GM18868 (cell line): ENCODE data around the gene VOPP1.

ENCODE experiments used
- ATAC-seq: cut with Tn5 transposase; IDR thresholded peaks from one replicate; pipeline ENCODE4 v1.9.1; 2021; ENCODE audit warnings: mild to moderate bottlenecking, moderate library complexity; ENCODE audit not compliant: unreplicated experiment

Gene VOPP1

DNA sequence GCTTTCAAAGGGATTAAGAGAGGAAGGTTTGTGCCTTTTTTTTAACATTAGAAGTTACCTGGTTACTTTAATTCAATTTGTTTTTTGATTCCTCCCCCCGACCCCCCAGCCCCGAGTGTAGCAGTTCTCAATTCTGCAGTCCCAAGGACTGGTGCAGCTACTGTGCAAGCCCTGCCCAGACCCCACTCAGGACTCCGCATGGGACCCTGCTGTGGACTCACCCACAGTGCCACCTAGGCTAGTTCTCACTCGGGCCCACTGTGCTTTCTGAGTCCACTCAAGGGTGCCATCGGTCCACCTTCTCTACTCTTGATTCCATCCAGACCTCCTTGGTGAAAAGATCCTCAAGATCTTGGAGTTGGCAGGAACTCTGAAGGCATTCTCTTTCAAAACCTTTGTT, 77.4 kb downstream of the VOPP1 start:
- no peak for ATAC-seq

DNA sequence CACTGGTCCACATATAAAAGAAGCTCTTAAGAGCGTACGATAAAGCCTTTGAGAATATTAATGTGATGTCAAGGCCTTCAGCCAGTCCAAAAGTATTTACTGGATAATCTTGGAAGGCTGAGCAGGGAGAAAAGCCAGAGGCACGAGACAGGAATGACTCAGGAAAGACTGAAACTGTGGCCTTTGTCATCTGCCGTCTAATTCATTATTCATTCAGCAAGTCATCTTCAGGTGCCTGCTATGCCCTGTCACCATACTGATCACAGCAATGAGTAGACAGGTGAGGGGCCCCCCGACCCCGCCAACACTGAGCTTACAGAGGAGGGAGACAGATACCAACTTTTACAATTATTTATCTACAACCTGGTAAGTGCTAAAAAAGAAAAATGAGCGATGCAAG, 78.9 kb downstream of the VOPP1 start:
- no peak for ATAC-seq

DNA sequence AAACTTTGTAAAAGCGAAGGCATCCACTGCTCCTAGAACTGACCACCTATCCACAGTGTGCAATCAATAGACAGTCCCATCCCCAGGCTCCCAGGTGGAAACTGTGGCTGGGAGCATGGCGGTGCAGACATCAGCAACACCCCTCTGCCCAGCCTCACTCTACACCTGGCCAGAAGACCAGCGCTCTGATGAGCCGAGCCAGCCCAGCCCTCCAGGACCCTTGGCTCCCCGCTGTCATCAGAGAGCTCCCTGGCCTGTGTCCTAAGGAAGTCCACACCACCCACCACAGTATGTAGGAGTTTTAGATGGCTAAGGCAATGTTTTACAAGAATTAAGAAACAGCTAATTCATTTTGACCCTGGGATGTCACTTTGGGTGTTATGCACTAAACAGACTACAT, 81.0 kb downstream of the VOPP1 start:
- no peak for ATAC-seq

DNA sequence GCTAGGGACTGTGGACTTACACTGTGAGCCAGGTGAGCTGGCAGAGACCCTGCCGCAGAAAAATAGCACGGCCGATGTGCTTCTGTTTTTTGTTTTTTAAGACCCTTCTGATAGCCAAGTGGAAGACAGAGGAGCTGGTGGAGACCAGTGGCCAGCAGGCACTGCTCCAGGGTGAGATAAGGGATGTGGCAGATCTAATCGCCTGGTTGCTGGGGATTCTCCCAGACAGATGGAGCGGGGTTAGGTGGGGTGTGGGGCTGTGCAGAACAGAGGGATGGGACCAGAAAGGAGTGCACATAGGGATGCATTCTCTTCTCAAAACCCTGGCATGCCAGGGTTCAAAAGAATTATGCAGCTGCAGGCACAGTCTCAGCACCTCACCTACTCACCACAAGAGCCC, 82.2 kb downstream of the VOPP1 start:
- ATAC-seq: no peak

DNA sequence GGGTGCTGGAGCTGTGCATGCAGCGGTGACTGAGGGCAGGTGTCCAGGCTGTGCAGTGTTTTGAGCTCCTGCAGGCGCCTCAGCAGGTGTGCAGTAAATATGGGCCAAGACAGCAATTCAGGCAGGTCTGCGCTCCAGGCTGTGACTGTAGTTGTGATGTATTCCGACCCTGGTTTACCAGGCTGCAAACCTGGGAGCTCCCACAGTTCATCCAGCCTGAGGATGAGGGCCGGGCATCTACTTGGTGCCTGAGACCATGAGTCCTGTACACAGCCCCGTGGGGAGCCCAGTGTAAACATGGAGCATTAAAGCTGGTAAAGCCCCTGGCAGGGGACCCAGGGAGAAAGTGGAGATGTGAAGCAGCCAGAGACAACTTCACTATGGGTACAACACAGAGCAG, 82.8 kb downstream of the VOPP1 start:
- no peak for ATAC-seq

DNA sequence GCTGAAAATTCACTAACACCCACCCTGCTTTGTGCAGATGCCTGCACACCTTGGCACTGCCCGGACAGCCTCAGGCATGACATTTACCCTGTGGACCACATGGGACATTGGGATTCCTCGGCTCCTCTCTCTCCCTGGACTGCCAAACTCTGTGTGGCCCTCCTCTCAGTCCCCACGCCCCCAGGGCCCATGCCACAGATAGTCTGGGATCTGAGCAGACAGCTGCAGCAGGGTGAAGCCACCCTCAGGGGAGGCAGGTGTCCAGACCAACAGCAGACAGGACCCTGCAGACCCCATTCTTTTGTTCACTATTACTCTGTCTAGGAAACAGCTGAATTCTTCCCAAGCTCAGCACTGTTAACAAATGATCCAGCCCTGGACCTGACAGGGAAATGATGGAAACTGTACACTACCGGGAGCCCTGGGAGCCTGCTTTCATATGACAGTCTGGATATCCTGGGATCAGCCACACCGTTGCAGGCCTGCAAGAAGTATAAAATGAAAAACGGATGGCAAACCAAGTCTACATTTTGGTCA, 83.4 kb downstream of the VOPP1 start:
- no peak for ATAC-seq

DNA sequence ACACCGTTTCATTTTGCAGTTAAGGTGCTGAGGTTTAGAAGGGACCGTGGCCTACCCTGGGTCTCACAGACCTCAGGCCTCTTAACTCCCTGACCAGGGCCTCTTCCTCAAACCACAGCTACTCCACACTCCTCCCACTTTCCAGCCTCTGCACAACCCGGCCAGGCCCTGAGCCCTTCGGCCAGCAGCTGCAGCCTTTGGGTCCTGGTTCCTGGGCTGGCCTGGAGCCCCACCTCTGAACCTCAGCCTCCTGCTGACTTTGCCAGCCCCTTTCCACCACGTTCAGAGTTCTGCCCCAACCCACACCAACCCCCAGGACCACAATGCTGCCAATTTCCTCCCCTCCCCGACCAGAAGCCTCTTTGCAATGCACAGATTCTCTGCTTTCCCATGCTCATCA, 84.1 kb downstream of the VOPP1 start:
- no peak for ATAC-seq

DNA sequence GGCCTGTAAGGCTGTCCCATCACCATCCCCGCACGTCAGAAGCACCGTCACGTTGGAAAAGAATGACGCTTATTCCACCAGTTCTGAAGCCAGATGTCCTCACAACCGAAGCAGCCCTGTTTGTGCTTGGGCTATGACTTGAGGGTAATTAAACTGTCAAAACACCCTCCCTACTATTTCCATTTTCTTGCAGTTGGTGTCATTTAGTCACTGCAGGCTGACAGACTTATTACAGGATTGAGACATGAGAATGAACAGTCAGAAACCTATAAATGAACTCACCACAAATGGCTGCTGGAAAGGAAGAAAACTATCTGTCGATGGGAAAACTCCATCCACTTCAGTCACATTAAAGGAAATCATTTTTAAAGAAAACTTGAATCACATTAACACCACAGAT, 85.3 kb downstream of the VOPP1 start:
- no peak for ATAC-seq

DNA sequence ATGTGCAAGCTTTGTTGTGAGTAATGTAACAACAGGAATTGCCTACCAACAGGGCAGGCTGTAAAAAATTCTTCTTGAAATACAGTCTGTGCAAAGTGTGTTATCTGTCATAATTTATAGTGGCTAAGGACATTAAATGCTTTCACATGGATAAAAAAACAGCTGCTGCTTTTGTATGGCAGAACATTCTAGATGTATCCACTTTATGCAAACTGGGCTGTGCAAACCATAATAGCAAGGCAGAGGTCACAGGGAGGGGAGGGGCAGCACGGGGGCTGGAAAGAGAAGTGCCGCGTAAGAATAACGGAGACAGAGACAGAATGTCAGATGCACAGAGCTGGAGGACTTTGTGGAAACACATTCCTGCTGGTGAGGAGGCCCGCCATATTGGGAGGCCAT, 86.1 kb downstream of the VOPP1 start:
- no peak for ATAC-seq

DNA sequence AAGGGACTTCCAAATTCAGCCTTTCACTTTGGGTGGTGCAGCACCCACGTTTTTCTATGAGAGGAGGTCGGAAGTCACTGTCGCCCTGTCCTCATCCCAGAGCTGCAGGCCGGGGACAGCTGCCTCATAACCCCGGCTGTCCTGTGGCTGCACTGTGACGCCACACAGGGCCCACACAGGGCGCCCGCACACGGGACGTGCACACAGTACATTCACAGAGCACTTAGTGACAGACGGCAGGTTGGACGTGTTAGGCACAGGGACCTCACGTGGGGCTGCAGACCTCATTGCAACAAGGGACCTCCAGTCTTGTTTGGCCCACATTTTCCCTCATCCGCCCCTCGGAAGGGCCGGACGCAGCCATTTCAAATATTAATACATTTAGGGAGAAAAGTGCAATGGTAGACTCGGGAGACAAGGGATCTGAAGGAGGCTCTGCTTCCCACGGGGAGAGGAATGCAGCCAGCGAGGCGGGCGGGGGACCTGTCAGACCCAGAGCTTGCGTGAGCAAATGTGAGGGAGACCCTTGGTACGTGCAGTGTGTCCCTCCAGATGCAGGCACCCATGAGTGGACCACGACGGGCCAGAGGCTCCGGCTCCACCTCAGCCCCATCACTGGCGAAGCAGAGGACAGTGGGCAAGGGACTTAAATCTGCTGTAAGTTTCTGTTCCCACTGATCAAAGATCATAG, 86.7 kb downstream of the VOPP1 start:
- ATAC-seq: no peak

DNA sequence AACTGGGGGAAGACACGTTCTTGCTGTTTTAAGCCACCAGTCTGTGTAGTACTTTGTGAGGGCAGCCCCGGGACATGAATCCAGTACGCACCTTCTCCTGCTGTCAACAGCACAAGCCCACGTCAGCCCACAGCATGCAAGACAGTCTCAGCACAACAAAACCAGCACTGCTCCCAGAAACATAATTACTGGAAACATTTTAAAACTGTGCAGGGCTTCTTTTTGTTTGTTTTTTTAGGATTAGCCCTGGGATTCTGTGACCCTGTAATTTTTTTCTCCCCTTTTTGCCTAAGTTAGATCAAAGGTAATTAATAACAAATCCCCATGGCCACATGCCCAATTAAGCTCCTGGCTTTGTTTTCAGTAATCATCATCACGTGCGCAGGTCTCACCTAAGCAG, 87.5 kb downstream of the VOPP1 start:
- no peak for ATAC-seq

DNA sequence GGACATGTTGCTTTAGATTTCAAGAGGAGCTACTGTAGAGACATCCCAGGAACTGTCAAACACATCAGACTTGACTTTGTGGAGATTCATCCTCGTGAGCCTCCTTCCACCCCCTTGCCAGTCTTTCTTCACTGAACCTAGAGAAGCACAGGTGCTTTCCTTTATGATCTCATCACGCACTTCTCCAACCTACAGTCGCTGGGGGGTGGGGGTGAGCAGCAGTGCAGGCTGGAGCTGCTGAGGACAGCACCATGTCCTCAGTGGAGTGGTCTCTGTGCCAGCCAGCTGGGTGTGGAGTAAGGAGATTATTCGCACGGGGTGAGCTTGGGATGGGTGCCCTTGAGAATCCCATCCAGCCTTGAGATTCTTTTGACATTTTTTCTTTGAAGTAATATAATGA, 88.1 kb downstream of the VOPP1 start:
- ATAC-seq: no peak

DNA sequence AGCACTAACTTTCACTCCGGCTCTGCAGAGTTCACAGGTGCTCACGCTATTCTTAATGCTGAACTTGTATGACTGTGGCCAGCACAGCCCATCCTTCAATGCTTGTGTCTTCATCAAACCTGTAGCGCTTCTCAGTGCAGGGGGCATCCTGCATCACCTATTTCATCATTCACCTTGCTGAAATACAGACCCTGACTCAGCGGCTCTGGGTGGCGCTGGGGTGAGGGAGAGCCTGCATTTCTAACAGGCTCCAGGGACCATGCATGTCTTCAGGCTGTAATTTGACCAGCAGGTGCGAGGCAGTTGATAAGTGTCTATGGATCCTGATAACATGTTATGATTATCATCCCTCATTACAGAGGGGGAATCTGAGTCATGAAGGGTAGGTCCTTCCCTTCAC, 89.3 kb downstream of the VOPP1 start:
- no peak for ATAC-seq

DNA sequence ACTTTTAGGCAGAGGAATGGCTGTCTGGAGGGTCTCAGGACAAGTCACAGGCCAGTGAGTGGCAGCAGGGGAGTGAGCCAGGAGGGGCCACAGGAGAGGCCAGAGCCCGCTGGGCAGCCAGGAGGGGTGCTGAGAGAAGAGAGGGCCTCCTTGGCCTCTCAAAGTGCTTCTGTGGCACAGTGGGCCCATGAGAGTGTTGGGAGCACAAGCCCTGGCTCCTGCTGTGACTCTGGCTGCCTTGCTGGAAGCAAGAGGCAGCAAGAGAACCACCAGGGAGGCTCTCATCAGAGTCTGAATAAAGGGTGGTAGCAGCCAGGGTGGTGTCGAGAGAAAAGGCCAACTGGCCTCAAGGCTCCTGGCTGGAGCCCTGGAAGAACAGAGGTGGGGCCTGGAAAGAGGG, 91.1 kb downstream of the VOPP1 start:
- ATAC-seq: no peak

DNA sequence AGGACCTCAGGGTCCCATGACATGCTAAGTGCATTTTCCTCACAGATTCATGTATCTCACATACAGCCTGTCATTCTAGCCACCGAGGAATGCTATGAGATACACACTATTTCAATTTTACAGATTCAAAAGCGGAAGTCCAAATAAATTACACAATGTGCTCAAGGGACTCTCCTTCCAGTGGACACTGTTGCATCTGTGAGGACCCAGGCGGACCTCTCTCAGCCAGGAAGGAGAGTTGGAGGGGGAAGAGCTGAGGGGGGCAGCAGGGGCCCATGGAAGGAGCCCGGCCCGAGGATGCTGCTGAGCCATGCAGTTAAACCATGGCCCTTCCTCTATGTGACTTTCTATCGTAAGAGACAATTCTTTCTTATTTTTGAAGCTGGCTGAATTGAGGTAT, 93.6 kb downstream of the VOPP1 start:
- ATAC-seq: no peak

DNA sequence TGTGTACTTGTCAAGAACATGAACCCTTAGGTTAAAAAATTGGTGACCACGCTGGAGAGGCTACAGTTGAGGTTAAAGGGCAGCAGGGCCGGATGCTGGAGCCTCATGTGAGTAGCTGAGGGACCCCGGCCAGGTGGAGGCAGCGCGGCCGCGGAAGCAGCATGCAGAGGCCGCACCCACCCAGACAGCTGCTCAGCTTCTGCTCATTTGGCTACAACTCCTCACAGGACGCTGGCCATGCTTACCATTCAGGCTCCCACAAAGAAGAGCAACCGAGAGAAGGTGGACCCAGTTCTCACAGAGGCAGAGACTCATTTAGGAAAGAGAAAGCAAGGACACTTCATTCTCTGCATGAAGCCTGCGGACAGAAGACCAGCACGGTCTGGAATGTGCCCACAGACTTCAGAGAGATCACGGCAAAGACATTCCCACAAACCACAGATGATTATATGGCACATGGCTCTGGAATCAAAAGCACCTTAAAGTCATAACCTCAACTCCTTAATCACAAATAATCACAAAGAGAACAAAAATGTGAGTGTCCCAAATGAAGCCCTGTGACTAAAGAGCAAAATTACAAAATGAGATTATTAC, 94.4 kb downstream of the VOPP1 start:
- ATAC-seq: no peak

DNA sequence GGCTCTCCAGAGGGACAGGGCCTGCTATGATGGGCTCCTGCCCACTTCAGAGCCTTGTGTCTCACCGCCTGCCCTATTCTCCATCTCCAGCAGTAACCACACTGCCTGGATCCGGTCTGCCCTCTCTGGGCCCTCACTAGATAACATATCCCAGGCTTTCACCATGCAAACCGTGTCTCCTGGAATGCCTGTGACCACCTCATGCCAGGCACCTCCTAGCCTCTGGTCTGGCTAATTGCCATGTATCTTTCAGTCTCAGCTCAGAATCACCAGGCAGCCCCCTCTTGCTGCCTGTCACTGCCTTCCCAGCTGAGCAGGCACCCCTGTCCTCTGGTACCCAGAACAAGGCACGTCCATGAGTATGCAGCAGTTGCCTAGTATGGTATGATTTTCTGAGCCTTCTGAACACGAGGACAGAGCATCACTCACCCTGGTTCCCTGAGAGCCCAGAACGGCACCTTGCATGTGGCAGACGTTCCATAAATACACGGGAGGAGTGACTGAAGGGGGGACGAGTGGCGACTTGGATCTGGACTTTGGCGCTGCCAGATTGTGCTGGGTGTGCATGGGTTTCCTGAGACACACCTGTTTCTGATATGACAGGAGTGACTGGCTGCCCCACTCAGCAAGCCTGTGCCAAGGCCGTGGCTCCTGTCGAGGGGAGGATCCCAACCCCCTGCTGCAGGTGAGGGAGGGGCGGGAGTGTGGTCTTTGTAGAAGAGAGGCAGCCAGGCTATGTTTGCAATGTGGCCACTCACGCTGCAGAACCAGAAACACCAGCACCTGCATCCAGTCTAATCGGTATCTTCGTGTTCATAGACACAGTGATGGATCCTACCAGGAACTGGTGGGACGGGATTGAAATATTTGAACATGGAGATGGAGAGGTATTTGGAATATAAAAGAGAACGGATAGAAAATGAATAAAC, 95.2 kb downstream of the VOPP1 start:
- no peak for ATAC-seq

DNA sequence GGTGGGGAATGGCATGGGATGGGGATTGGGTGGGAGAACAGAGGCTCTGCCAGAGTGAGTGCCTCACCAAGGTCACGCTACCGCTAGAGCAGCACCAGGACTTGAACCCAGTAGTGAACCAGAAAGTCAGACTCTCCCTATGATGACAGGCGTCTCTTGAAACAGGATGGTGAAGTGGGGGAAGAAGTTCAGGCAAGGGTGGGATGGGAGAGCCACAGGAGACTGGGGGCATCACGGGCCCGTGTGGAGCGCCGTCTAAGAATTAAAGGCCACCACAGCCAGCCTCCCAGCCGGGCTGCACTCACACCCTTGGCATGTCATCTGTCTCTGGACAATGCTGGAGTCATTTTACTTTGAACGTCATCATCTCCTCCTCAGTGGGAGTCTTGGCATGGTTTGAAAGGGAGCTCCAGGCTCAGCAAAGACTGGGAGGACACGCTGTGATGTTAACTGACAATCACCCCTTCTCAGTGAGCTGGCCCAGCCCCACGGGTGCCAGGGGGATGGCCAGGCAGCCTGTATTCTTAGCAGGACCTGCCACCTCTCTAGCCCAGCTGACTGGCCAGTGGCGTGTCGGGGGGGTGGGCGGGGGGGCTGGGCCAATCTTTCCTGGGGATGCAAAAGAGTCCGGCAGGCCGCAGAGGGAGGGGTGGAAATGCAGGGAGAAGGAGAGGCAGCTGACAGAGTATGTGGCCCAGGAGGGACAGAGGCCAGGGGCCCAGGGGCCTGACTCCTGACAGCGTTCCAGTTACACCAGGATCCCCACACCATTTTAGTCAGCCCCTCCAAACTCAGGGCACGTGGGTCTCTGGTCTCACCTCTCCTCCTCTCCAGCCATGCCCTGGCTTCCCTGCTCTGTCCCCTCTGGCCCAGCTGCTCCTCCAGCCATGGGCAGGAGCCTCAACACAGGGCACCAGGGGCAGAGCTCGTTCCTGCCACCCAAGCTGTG, 96.2 kb downstream of the VOPP1 start:
- no peak for ATAC-seq

DNA sequence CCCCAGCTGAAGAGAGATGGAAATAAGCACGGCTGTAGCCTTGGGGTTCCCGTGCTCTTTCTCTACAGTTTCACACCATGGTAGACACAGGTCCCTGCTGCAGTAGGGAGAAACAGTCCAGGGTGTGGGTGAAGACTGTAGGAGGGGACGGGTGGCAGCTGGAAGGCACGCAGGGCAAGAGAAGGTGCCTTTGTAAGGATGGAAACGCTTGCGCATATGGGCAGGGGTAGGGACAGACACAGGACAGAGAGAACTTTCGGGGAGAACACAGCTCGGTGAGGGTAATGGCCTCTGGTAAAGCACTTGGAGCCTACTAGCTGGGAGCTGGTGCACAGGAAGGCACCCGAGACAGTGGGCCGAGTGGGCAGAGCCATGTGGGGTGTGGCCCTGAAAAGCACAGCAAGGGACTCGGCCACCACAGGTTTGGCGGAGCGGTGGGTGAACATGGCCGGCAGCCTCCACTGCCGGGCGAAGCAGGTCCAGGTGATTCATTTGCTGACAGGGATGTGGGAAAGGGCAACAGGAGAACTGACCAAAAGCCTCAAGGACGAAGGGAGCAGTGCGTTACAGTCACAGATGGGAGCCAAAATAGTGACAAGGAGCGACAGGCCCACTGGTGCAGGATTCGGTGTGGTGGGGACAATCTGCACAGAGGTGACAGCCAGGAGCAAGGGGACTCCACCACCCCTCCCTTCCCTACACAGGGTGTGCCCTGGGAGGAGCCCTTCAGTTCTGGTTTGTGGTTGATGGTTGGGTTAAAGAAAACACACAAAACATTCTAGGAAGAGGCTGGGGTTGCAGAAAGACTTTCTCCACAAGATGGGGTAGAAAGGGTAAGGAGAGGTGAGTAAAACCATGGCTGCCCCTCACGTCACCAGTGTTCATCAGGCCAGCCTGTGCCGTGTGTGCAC, 97.1 kb downstream of the VOPP1 start:
- ATAC-seq: no peak

DNA sequence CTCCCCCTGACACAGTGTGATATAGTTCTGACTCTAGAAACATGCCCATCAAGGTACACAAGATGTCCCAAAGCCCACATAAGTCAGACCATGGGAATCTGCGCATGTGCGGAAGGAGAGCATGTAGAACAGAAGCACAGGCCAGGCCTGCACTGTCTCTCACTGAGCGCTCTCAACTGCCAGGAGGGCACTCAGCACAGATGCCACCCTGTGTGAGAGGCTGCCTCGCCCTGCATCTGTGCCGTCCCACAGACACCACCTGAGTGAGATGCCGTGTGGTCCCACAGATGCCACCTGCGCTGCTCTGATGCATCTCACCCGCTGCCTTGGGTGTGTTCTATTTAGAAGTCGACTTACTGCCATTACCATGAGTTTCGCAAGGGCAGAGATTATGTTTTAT, 98.4 kb downstream of the VOPP1 start:
- ATAC-seq: no peak
